HG03095 (cell line): ENCODE measurements around the gene KCNS3.
"Not testable (repeated sequence)": the region's sequence is repeated elsewhere in the genome, so short reads cannot be mapped to it uniquely, and the experiment has no call there.

Experiments
- ATAC-seq: cut with Tn5 transposase; IDR thresholded peaks from one replicate; pipeline ENCODE4 v1.9.1; 2021; ENCODE audit warnings: moderate library complexity; ENCODE audit not compliant: unreplicated experiment

The KCNS3 gene

DNA sequence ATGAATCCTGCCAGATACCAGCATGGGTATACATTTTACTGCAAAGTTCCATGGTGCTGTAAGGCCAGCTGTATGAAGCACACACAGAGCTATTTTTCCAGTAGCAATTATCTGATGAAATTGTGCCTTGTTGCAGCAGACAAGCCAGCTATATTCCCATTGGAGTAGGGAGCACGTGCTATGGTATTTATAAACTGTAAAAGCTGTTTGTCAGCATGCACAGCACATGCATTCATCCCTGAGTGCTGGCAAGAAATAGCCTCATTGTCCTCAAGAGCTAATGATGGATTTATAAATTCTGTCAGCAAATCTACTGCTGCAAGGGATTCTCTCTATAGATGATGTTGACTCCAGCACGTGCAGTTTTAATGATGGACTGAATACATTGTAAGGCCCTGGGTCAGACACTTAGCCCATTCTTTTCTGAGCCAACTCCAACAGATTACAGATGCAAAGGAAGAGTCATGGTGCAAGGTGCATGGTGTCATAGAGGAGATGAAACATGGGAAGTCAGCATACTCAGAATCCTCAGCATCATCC is 61.7 kb downstream of the KCNS3 start:
- ATAC-seq, result no peak

DNA sequence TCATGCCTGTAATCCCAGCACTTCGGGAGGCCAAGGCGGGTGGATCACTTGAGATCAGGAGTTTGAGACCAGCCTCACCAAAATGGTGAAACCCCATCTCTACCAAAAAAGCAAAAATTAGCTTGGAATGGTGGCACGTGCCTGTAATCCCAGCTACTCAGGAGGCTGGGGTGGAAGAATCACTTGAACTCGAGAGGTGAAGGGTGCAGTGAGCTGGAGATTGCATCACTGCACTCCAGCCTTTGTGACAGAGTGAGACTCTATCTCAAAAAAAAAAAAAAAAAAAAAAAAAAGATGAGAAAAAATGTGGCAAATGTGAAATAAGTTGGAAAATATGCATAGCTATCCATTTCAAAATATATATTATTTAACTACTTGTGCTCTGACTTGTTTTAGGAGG is 65.0 kb downstream of the KCNS3 start:
- ATAC-seq, result no peak

DNA sequence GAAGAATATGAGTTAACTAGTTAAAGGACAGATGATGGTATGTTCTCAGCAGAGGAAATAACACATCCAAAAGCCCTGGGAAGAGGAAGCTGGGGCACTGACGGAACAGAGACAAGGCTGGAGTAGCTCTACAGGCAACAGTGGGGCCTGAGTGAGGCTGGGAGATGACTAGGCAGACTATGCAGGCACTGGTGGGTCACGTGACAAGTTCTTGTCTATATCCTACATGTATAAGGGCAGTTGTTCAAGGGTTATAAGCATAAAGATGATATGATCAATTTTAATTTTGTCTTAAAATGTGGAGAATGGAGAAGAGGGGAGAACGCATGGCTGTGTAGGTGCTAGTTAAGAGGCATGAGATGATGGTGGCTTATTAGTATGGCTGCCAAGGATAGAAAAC is 68.6 kb downstream of the KCNS3 start:
- ATAC-seq, result no peak

DNA sequence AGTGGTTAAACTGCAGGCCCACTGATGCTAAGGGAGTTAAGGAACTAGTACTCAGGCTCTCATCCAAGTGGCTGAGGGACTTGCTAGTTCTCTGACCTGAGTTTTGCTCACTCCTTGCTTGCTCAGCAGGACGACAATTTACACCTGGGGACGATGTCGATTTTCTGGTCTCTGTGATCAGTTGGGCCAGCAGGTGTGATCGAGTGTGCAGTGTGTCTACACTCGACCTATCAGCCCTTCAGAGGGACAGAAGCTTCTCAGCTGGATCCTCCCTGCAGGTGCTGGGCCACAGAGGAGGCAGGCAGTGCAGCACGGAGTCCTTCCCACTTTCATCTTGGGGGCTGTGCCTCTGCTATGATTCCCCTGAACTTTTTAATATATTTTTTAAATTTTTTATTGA is 71.5 kb downstream of the KCNS3 start:
- no peak for ATAC-seq

DNA sequence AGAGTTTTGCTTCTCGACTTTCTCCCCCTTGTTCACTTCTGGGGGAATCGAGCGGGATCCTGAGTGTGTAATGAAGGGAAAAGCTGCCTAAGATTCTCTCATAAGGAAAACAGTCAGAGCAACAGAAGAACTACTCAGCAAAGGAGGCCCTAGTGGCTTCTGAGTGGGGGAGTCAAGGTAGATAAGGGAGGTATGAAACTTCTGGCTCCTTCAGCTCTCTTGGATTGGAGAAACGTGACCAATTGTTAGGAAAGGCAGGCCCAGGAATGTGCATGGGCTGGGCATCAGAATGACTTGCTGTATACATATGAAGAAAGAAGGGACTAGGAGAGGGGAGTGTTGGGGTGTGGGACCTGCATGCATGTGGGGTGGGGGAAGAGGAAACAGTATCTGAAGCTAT is 73.1 kb downstream of the KCNS3 start:
- no peak for ATAC-seq

DNA sequence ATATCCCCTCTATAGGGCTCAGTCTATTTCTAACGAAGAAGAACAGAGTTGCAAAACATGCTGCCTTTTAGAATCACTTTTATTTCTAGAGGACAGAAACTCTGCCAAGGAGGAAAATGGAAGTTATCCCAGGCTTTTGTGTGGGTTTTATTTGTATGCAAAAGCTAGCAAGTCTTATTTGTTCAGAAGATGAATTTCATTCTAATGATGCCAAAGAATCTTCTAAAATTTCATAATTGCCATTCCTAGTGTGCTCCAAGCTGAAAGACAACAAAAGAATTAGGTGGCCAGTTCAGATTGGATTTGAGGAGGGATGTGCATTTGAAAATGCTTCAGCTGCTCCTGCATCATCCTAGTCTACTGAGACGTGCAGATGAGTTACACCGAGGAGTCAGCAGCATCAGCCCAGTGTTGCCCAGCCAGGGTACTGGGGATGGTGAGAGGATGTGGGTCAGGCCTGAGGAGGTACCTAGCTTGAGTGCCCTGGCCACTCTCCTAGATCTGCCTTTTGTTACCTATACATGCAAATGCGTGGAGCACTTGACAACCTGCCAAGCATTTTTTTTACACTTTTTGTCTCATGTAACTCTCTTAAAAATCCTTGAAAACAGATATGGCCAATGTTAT is 80.1 kb downstream of the KCNS3 start:
- ATAC-seq, result no peak

DNA sequence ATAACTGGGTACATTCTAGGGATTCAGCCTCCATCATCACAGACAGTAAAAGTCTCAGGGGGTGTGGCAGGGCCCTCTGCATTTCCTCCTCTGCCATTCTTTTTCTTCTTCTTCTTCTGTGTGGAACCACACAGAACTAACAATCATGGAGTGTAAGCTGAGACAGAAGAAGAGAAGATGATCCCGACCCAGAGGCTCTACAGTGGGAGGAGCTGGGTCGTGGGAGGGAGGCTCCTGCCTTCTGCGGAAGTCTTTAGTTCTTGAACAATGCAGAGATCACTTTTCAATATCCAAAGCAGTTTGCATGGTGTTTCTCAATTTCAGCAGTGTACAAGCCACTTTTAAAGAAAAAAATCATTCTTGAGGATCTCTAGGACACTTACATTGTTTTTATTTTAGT is 80.9 kb downstream of the KCNS3 start:
- ATAC-seq, result no peak

DNA sequence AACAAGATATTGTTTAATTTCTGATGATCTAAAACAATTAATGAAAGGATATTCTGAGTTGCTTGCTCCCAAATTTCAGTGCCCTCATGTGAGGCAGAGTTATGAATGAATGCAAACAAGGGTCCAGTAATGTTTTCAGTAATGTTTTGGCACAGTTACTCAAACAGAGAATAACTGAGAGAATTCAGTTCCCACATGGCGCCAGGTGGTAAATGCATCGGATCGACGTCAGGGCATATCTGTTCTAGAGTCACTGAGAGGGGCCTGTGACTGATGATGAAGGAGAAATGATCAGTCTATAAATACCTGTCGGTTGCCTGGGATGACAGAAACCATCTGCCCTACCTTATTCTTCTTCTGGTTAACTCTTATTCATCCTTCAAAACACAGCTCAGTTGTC is 81.4 kb downstream of the KCNS3 start:
- no peak for ATAC-seq

DNA sequence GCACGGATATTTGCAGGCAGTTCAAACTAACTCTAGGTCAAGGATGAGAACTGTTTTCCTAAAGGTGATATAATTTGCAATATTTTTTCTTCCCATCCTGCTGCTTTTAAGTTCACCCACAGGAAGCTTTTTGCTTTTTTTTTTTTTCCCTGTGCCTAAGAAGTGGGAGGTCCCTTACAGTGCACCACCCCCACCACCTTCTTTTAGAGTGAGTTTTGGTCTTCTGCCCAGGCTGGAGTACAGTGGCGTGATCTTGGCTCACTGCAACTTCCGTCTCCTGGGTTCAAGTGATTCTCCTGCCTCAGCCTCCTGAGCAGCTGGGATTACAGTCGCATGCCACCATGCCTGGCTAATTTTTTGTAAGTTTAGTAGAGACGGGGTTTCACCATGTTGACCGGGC is 82.5 kb downstream of the KCNS3 start:
- ATAC-seq, result no peak

DNA sequence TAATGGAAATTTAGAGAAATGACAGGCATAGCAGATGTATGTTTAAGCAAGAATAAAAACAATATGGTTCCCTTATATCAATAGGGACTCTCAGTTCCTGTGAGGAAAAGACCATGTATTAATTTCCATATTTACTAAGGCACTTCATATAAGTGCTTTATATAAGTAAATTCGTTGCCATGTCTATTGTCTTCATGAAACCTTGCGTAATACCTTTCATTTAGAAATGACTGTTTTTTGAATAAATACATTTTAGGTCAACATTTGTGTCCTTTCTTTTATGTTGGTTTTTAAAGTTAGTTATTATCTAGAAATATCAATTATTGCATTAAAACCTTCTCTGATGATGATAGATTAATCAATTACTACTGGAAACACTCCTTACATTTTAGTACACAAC is 83.3 kb downstream of the KCNS3 start:
- ATAC-seq, result no peak

DNA sequence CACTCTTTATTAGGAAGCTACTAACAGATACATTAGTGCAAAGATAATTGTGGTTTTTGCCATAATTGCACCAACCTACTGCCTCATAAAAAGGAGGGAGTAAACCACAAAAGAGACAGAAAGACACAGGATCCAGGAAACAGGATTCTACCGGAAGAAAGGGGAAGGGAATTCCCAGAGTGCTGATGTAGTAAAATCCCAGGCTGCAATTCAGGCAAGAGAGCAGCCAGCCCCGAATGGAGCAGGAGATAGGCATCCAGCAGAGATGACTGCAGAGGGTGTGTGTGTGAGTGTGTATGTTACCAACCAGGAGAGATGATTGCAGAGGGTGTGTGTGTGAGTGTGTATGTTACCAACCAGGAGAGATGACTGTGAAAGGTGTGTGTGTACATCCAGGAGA is 84.4 kb downstream of the KCNS3 start:
- ATAC-seq, result no peak

DNA sequence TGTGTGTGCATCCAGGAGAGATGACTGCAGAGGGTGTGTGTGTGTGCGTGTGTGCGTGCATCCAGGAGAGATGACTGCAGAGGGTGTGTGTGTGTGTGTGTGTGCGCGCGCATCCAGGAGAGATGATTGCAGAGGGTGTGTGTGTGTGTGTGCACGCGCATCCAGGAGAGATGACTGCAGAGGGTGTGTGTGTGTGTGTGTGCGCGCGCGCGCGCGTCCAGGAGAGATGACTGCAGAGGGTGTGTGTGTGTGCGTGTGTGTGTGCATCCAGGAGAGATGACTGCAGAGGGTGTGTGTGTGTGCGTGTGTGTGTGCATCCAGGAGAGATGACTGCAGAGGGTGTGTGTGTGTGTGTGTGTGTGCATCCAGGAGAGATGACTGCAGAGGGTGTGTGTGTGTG is 85.1 kb downstream of the KCNS3 start:
- ATAC-seq, result not testable (repeated sequence)

DNA sequence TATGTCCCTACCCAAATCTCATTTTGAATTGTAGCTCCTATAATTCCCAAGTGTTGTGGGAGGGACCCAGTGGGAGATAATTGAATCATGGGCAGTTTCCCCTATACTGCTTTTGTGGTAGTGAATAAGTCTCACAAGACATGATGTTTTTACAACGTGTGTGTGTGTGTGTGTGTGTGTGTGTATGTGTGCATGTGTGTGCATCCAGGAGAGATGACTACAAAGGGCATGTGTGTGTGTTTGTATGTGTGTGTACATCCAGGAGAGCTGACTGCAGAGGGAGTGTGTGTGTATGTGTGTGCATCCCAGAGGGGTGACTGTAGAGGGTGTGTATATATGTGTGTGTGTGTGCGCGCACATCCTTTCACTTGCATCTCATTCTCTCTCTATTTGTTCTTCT is 86.7 kb downstream of the KCNS3 start:
- ATAC-seq, result no peak

DNA sequence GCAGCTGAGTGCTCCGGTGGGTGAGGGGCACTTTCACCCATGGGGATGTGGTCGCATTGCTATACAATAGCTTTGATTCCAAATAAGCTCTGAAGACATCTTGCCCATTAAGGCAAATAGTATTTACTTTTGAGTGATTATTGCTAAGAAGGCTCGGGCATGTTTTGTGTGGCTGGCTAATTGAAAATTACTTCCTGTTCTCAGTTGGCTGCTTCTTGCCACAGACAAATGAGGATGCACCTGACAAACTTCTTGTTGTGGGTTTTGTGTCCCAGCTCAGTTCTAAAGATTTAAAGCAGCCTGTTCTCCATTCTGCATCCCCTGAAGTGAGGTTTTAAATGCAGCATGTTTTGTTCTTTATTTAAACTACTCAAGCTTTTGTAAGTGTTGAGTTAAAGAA is 88.3 kb downstream of the KCNS3 start:
- no peak for ATAC-seq

DNA sequence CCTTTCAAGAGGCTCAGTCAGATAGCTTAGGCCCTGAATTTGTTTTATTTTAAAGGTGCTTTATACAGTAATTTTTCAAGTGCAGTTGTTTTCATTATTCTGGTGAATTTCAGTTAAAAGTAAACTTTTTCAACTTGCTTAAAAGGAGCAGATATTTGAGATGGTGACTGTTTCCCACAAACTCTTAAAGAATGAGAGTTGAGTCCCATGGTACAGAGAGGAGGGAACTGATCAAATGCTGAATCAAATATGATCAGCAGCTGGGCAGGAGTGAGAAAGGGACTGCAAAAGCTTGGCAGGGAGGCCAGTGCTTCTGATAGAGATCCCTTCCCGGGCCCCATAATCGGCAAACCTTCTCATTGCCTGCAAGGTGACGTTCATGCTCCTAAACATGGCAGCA is 91.2 kb downstream of the KCNS3 start:
- ATAC-seq, result no peak

DNA sequence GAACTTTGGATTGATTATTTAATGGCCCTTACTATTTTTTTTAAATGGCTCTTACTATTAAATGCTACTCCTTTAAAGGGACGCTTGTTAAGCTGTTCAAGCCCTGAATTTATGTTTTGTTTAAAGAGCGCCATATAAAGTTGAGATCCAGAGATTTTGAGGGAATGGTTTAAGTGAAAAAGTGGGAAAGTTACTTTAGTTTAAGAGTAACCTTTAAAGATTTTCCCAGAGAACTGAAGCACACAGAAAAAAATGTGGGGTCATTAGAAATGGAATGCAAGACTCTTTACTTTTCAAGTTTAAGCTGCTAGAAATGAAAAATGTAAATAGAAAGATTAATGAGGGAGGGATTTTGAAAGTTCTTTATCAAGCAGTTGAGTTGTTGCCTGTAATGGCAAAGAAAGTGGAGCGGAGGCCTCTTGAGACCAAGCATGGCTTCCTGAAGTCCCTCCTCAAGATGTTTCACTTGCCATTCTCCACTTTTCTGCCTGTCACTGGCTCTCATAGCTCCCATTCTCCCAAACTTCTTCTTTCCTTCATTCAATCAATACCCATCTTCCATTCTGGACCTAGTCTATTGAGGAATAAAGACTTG is 93.2 kb downstream of the KCNS3 start:
- ATAC-seq, result no peak

DNA sequence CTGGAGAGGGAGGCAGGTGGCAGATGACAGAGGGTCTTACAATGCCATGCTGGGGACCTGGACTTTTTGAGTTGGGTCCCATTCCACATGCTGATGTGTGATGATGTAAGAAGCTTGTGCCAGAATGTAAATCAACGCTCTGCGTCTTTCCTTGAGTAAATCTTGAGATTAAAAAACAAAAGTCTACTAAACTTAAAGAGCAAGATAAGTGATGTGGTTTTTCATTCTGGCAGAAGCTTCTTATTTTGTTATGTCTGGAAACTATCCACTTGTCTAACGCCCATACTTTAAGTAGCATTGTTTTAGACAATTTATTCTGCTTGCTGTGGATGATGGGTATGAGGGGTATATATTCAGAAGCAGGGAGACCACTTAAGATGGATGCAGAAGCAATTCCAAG is 94.5 kb downstream of the KCNS3 start:
- no peak for ATAC-seq

DNA sequence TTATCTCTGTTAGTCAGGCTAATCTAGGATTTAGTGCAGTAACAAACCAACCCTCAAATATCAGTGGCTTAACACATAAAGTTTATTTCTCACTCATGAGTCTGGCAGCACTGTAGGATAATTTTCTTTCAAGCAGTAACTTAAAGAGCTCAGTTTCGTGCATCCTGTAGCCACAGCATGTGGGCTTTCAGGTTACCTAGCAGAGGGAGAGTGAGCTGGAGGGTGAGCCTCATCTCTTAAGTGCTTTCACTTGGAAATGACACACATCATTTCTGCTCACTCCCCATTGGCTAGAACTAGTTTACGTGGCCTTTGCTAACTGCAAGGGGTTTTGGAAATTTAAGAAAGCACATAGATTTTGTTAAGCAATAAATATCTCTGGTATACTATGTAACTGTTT is 96.9 kb downstream of the KCNS3 start:
- ATAC-seq, result no peak

DNA sequence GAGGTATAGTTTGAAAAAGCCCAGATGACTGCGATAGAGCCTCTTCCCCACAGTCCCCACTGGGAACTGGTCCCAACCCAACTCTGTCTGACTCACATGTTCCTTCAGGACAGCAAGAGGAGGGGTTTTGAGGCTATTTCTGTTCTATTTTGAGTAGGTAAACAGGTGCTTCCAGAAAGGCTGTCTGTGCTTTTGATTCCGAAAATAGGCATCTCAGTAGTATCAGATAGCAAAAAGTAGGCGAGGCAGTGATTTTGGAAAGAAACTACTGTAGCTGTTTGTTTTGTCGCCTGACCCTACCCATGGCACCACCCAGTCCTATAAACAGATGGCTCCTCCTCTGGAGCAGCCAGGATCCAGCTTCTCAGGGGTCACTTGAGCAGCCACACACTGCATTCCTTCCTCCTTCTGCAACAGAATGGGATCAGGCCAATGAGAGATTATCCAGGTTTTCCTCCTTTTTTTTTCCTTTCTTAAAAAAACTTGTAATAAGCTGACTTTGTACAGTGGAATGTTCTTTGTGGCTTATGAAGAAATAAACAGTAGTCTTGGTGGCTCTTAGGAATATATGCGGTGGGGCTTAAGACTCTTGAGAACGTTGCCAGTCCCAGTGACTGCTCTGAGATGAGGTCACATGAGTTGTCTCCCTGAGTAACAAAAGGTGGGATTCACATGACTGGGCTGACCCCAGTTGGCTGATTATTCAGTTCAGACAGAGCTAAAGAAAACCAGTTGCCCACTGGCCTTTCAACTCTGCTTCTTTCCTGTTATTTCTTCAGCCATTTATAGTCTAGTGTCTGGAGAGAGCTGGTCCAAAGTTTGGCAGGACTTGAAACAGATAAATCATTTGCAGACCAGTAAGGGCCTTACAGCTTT is 98.6 kb downstream of the KCNS3 start:
- no peak for ATAC-seq

DNA sequence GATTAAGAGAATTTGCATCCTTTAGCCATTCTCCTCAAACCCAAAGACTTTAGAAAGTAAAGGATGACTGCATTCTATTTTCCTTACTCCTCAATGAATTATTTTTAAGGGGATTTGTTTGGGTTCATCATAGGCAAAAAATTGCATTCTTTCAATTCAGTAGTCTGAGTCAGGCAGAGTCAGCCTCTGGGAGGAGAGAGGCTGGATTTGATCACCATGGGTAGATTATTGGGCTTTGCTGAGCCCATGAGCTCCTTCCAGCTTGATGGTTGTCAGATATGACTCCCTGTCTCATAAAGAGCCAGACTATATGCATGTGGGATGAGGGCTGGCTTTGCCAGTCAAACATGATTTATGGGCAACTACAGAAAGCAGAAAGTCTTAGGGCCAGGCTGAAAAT is 101.2 kb downstream of the KCNS3 start:
- no peak for ATAC-seq

DNA sequence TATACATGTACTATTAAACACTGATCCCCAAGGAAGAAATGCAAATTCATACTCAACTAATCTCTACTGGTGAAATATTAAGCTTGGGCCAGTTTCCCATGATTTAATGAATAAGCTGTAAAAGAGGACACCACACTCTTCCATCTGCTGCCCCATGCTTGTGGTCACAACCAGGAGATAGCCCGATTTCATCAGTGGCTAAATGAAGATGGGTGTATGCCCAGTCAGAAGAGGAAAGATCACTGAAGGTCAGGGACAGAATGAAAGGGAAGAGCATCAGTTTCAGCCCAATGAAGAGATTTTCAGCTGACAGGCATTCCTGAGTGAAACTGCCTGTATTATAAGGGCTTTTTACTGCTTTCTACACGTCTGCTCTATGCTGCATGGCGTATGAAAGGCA is 103.5 kb downstream of the KCNS3 start:
- ATAC-seq, result no peak
